ENCODE data around the gene CCR6. TPM values are rescaled to one million over a fixed set of nuclear protein-coding genes. Genes with fewer than 3 reads are reported as not detected.
"Not testable (repeated sequence)": the region's sequence is repeated elsewhere in the genome, so short reads cannot be mapped to it uniquely, and the experiment has no call there.

The CCR6 gene
- total and polyA plus RNA-seq, 2 donors: 2.1 to 2.7 TPM

GRCh38 chr6:167178896-167179655 lies 56.2 kb downstream of the CCR6 start:
- not testable (repeated sequence) for H3K4me3 ChIP-seq (ENCODE audit: low read length in 2 of 2); H3K9me3 ChIP-seq (ENCODE audit: control insufficient read depth in 2 of 2, insufficient read depth in 1 of 2, low read length in 1 of 2); H3K27ac ChIP-seq (ENCODE audit: low read depth in 1 of 2, low read length in 1 of 2); H3K36me3 ChIP-seq (ENCODE audit: control insufficient read depth in 2 of 2, insufficient read depth in 2 of 2, low read length in 1 of 2); H3K27me3 ChIP-seq (ENCODE audit: control insufficient read depth in 2 of 2, insufficient read depth in 1 of 2, low read length in 1 of 2); H3K4me1 ChIP-seq (ENCODE audit: control insufficient read depth in 2 of 2, insufficient read depth in 2 of 2, low read length in 2 of 2); DNase-seq (ENCODE audit: low read depth in 6 of 9, low spot score in 9 of 9)
- 90% methylated on average over 24 of the region's 31 CpGs for WGBS

GRCh38 chr6:167180086-167180485 lies 57.2 kb downstream of the CCR6 start:
- H3K36me3 ChIP-seq (ENCODE audit: control insufficient read depth in 2 of 2, insufficient read depth in 2 of 2, low read length in 1 of 2); H3K9me3 ChIP-seq (ENCODE audit: control insufficient read depth in 2 of 2, insufficient read depth in 1 of 2, low read length in 1 of 2); H3K4me1 ChIP-seq (ENCODE audit: control insufficient read depth in 2 of 2, insufficient read depth in 2 of 2, low read length in 2 of 2); H3K27me3 ChIP-seq (ENCODE audit: control insufficient read depth in 2 of 2, insufficient read depth in 1 of 2, low read length in 1 of 2); DNase-seq (ENCODE audit: low read depth in 6 of 9, low spot score in 9 of 9); H3K27ac ChIP-seq (ENCODE audit: low read depth in 1 of 2, low read length in 1 of 2); H3K4me3 ChIP-seq (ENCODE audit: low read length in 2 of 2): not testable (repeated sequence)
- WGBS: 95% methylated on average over 5 of the region's 8 CpGs

GRCh38 chr6:167181351-167181750 lies 58.5 kb downstream of the CCR6 start:
- no CpG with 5 or more reads among the region's 6 CpGs for WGBS
- not testable (repeated sequence) for H3K27me3 ChIP-seq (ENCODE audit: control insufficient read depth in 2 of 2, insufficient read depth in 1 of 2, low read length in 1 of 2); H3K36me3 ChIP-seq (ENCODE audit: control insufficient read depth in 2 of 2, insufficient read depth in 2 of 2, low read length in 1 of 2); H3K4me3 ChIP-seq (ENCODE audit: low read length in 2 of 2); H3K27ac ChIP-seq (ENCODE audit: low read depth in 1 of 2, low read length in 1 of 2); H3K4me1 ChIP-seq (ENCODE audit: control insufficient read depth in 2 of 2, insufficient read depth in 2 of 2, low read length in 2 of 2); DNase-seq (ENCODE audit: low read depth in 6 of 9, low spot score in 9 of 9); H3K9me3 ChIP-seq (ENCODE audit: control insufficient read depth in 2 of 2, insufficient read depth in 1 of 2, low read length in 1 of 2)

- not testable (repeated sequence) for DNase-seq (ENCODE audit: low read depth in 6 of 9, low spot score in 9 of 9); H3K4me3 ChIP-seq (ENCODE audit: low read length in 2 of 2); H3K36me3 ChIP-seq (ENCODE audit: control insufficient read depth in 2 of 2, insufficient read depth in 2 of 2, low read length in 1 of 2); H3K27me3 ChIP-seq (ENCODE audit: control insufficient read depth in 2 of 2, insufficient read depth in 1 of 2, low read length in 1 of 2); H3K27ac ChIP-seq (ENCODE audit: low read depth in 1 of 2, low read length in 1 of 2); H3K4me1 ChIP-seq (ENCODE audit: control insufficient read depth in 2 of 2, insufficient read depth in 2 of 2, low read length in 2 of 2); H3K9me3 ChIP-seq (ENCODE audit: control insufficient read depth in 2 of 2, insufficient read depth in 1 of 2, low read length in 1 of 2)
- 7% methylated on average over 4 of the region's 8 CpGs for WGBS
Measured at GRCh38 chr6:167182913-167183314, 60.0 kb downstream of the CCR6 start.

GRCh38 chr6:167185101-167185500 lies 62.2 kb downstream of the CCR6 start:
- WGBS: 86% methylated on average over 3 of the region's 3 CpGs
- not testable (repeated sequence) for H3K4me1 ChIP-seq (ENCODE audit: control insufficient read depth in 2 of 2, insufficient read depth in 2 of 2, low read length in 2 of 2); H3K27ac ChIP-seq (ENCODE audit: low read depth in 1 of 2, low read length in 1 of 2); H3K4me3 ChIP-seq (ENCODE audit: low read length in 2 of 2); H3K27me3 ChIP-seq (ENCODE audit: control insufficient read depth in 2 of 2, insufficient read depth in 1 of 2, low read length in 1 of 2); DNase-seq (ENCODE audit: low read depth in 6 of 9, low spot score in 9 of 9); H3K36me3 ChIP-seq (ENCODE audit: control insufficient read depth in 2 of 2, insufficient read depth in 2 of 2, low read length in 1 of 2); H3K9me3 ChIP-seq (ENCODE audit: control insufficient read depth in 2 of 2, insufficient read depth in 1 of 2, low read length in 1 of 2)

GRCh38 chr6:167187275-167187674 lies 64.4 kb downstream of the CCR6 start:
- H3K4me3 ChIP-seq (ENCODE audit: low read length in 2 of 2); H3K9me3 ChIP-seq (ENCODE audit: control insufficient read depth in 2 of 2, insufficient read depth in 1 of 2, low read length in 1 of 2); H3K27me3 ChIP-seq (ENCODE audit: control insufficient read depth in 2 of 2, insufficient read depth in 1 of 2, low read length in 1 of 2); H3K36me3 ChIP-seq (ENCODE audit: control insufficient read depth in 2 of 2, insufficient read depth in 2 of 2, low read length in 1 of 2); H3K27ac ChIP-seq (ENCODE audit: low read depth in 1 of 2, low read length in 1 of 2); DNase-seq (ENCODE audit: low read depth in 6 of 9, low spot score in 9 of 9); H3K4me1 ChIP-seq (ENCODE audit: control insufficient read depth in 2 of 2, insufficient read depth in 2 of 2, low read length in 2 of 2): not testable (repeated sequence)
- 81% methylated on average over 9 of the region's 9 CpGs for WGBS

Other genes starting within 250 kb of the CCR6 start
- 72.2 TPM for gene RNASET2, start 166.5 kb upstream of the CCR6 start, total RNA-seq
- gene RNASET2, start 166.5 kb upstream of the CCR6 start, polyA plus RNA-seq: 151 TPM
- 25.3 TPM for gene CEP43, start 123.7 kb upstream of the CCR6 start, total RNA-seq
- 15.8 TPM for gene CEP43, start 123.7 kb upstream of the CCR6 start, polyA plus RNA-seq
- gene GPR31, start 34.9 kb downstream of the CCR6 start, total RNA-seq: 3.0 TPM
- 0.14 TPM for gene GPR31, start 34.9 kb downstream of the CCR6 start, polyA plus RNA-seq
- gene UNC93A, start 168.2 kb downstream of the CCR6 start, total RNA-seq: 2.8 TPM
- gene UNC93A, start 168.2 kb downstream of the CCR6 start, polyA plus RNA-seq: 2.8 TPM
- 0.05 TPM for gene TTLL2, start 202.0 kb downstream of the CCR6 start, total RNA-seq
- 0.14 TPM for gene TTLL2, start 202.0 kb downstream of the CCR6 start, polyA plus RNA-seq